ENCODE data around the gene FOSL2.

DNA sequence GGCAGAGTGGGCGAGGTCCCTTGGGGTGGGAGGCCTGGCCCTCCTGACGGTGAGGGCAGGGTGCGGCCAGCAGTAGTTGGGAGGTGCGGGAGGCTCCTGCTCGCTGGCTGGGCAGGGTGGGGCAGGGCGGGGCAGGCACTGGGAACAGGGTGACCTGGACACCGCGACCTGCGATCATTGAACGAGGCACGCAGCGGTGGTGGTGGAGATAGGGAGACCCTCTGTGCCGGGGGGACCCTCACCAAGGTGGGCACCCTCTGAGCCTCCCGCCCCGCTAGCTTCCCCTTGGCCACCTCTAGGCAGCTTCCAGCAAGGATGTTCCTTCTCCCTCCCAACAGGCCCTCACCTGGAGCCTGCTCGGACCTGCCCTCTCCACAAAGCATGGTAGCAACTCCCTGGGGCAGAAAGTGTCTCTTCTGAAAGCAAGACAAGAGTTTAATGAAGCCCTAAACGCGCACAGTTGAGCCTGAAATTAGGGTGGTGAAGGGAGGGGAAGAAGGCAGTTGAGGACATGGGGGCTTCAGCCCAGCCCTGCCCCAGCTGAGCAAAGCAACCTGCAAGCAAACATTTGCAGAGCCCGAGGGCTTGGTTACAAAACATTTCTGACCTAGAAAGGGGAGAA, 15.4 kb upstream of the FOSL2 start:
- no peak for TF ChIP-seq POLR2A (IDR thresholded peaks at IDR 0.05)
- TF ChIP-seq, protein P1, sequence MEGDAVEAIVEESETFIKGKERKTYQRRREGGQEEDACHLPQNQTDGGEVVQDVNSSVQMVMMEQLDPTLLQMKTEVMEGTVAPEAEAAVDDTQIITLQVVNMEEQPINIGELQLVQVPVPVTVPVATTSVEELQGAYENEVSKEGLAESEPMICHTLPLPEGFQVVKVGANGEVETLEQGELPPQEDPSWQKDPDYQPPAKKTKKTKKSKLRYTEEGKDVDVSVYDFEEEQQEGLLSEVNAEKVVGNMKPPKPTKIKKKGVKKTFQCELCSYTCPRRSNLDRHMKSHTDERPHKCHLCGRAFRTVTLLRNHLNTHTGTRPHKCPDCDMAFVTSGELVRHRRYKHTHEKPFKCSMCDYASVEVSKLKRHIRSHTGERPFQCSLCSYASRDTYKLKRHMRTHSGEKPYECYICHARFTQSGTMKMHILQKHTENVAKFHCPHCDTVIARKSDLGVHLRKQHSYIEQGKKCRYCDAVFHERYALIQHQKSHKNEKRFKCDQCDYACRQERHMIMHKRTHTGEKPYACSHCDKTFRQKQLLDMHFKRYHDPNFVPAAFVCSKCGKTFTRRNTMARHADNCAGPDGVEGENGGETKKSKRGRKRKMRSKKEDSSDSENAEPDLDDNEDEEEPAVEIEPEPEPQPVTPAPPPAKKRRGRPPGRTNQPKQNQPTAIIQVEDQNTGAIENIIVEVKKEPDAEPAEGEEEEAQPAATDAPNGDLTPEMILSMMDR (IDR thresholded peaks at IDR 0.05) = no peak
- no peak for TF ChIP-seq POLR2AphosphoS5 (IDR thresholded peaks at IDR 0.05; ENCODE audit: insufficient read depth in 1 of 2, low read depth in 1 of 2)

All from vagina (tissue), 2 donors.